Aorta (tissue), 5 donors: ENCODE measurements around the gene RPTOR. TPM values are rescaled to one million over a fixed set of nuclear protein-coding genes. Genes with fewer than 3 reads are reported as not detected.

ENCODE experiments used
- ATAC-seq: fragments of 200-7000 bp; cut with Tn5 transposase; one replicate; pipeline ENCODE4 v1.9.1; 2022; ENCODE audit warnings: moderate library complexity; ENCODE audit not compliant: low FRiP score
- DNase-seq, 2 donors: peaks; one replicate each; pipeline ENCODE4 v3.0.0-alpha.2; 2020
- H3K27ac ChIP-seq, 2 donors: one replicate each; pipeline ENCODE4 v1.5.1; 2013; ENCODE audit warnings: low read length in 2 of 2, mild to moderate bottlenecking in 2 of 2, moderate library complexity in 2 of 2, control low read depth in 1 of 2, inconsistent platforms in 1 of 2, low read depth in 1 of 2
- H3K27me3 ChIP-seq, 2 donors: one replicate each; pipeline ENCODE4 v1.6.1; 2013; ENCODE audit warnings: control low read depth in 1 of 2, low read length in 1 of 2, mild to moderate bottlenecking in 1 of 2, moderate library complexity in 1 of 2; ENCODE audit not compliant: insufficient read depth in 2 of 2, control insufficient read depth in 1 of 2
- H3K36me3 ChIP-seq, 2 donors: one replicate each; pipeline ENCODE4 v1.6.1; 2013; ENCODE audit warnings: control low read depth in 1 of 2, low read length in 1 of 2, mild to moderate bottlenecking in 1 of 2; ENCODE audit not compliant: insufficient read depth in 2 of 2, control insufficient read depth in 1 of 2
- H3K4me1 ChIP-seq, 2 donors: one replicate each; pipeline ENCODE4 v1.6.1; 2013; ENCODE audit warnings: low read length in 2 of 2, control low read depth in 1 of 2, mild to moderate bottlenecking in 1 of 2, moderate library complexity in 1 of 2; ENCODE audit not compliant: insufficient read depth in 2 of 2, control insufficient read depth in 1 of 2
- H3K4me3 ChIP-seq, 2 donors: one replicate each; pipeline ENCODE4 v1.5.1; 2013; ENCODE audit warnings: low read length in 2 of 2, control low read depth in 1 of 2, mild to moderate bottlenecking in 1 of 2
- H3K9me3 ChIP-seq: one replicate; pipeline ENCODE4 v1.6.1; 2013; ENCODE audit warnings: mild to moderate bottlenecking, low read length; ENCODE audit not compliant: control insufficient read depth
- WGBS, 2 donors: extraction: QIAGEN DNeasy Blood & Tissue Kit; methylation state at CpG; one replicate each; pipeline ENCODE4 v1.1.7; 2013; 5-methylcytosine and 5-hydroxymethylcytosine counted together
- intact Hi-C, 2 donors: fragments of 100-400 bp; cut with DNase I; formaldehyde crosslinking; loops; one replicate each; pipeline versions ENCODE4 v1.14.2 to v1.15.0; 2022
- polyA plus RNA-seq, 2 donors: library from polyadenylated mRNA; stranded (reverse); fragments of 200-250 nt; gene quantifications; one replicate each; pipeline ENCODE4 v1.2.3, GENCODE V29; 2013
- total RNA-seq, 2 donors: library from RNA; stranded (reverse); fragmentation: NEBNext Ultra II Directional; extraction: Animal tissue kit (Norgen Biotek cat#: 25700); gene quantifications; one replicate each; pipeline ENCODE4 v1.2.1, GENCODE V29; 2021
- donor health status: healthy with polysubstance abuse.
- donor health status: Bipolar disorder and iron deficiency.
- donor health status: DM: no; HTN: no; CAD: no.
- donor health status: DM: no; HTN: no; CAD: no.
- donor health status: DM: yes; HTN: yes; CAD: no.

The RPTOR gene
- total and polyA plus RNA-seq, 4 donors = 2.1 to 31.4 (median 18.6) TPM

DNA sequence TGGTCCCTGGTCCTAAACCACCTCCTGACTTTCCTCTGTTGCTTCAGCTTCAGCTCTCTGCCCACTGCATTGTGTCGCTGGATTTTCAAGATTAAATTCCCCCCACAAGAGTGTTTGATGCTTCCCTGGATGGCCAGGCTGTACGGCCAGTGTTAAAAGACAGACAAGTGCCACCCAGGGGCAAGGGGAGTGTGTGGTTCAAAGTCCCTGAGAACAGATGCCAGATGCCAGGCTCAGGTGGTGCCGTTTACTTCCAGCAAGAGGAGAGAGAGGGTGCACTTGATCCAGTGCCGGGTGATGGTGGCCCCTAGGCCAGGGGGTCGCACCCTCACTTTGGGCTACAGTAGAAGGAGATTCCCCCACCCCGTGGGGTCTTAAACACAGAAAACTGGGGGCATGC, 109.2 kb downstream of the RPTOR start:
- intact Hi-C loops = no loop called here
- H3K4me1 ChIP-seq = no peaks in the 10 kb centered on the region
- H3K9me3 ChIP-seq = peaks cover 1% of the 10 kb centered on the region
- H3K36me3 ChIP-seq = no peaks in the 10 kb centered on the region
- DNase-seq (no peak), ATAC-seq (no peak)
- H3K27ac ChIP-seq = no peak overlapping the region
- H3K4me3 ChIP-seq = no peak overlapping the region
- WGBS, 2 donors = 95 to 97% methylated on average over 6 of the region's 6 CpGs
- H3K27me3 ChIP-seq = no peaks in the 10 kb centered on the region

DNA sequence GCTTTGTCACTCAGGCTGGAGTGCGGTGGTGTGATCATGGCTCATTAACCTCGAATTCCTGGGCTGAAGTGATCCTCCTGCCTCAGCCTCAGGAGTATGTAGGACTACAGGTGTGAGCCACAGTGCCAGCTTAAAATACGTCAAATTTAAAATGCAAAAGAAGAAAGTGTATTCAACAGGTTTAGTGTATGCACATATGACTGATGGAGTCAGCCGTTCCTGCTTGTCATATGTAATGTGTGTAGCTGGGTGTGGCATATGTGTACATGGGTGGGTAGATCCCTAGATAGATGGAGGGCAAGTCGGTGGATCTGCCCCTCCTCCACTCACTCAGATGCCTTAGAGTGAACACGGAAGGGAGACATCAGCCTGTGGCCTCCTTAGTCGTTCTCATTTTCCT, 111.0 kb downstream of the RPTOR start:
- DNase-seq (no peak), ATAC-seq (no peak)
- Histone ChIP-seq H3K36me3 (no peaks in the 10 kb centered on the region), H3K9me3 (peaks cover 1% of the 10 kb centered on the region), H3K27ac (no peak overlapping the region), H3K27me3 (no peaks in the 10 kb centered on the region), H3K4me3 (no peak overlapping the region), H3K4me1 (no peaks in the 10 kb centered on the region)
- 93 to 96% methylated on average over 7 of the region's 7 CpGs for WGBS, 2 donors
- intact Hi-C loops = no loop called here

DNA sequence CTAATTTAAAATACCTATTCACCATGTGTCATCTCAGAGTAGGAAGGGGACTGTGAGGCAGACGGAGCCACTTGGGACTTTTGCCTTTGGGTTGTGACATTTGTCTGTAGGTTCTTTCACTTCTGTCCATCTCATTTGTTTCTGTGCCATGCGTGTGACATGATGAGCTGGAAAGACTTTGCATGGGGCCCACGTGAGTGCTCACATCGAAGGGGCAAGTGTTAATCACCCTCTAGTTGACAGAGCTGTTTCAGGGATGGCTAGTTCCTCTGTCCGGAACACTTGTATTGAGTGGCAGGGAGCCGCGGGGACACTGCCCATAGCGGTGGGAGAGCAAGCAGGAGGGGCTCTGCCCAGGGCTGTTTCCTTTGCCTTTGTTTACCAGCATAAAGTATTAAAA, 112.0 kb downstream of the RPTOR start:
- no peak overlapping the region for H3K4me3 ChIP-seq
- H3K9me3 ChIP-seq = peaks cover 1% of the 10 kb centered on the region
- H3K27ac ChIP-seq = no peak overlapping the region
- intact Hi-C loops = no loop called here
- no peaks in the 10 kb centered on the region for H3K36me3 ChIP-seq
- no peak for DNase-seq
- 59% methylated on average over 8 of the region's 8 CpGs for WGBS, 2 donors
- ATAC-seq = no peak
- no peaks in the 10 kb centered on the region for H3K4me1 ChIP-seq
- H3K27me3 ChIP-seq = no peaks in the 10 kb centered on the region

DNA sequence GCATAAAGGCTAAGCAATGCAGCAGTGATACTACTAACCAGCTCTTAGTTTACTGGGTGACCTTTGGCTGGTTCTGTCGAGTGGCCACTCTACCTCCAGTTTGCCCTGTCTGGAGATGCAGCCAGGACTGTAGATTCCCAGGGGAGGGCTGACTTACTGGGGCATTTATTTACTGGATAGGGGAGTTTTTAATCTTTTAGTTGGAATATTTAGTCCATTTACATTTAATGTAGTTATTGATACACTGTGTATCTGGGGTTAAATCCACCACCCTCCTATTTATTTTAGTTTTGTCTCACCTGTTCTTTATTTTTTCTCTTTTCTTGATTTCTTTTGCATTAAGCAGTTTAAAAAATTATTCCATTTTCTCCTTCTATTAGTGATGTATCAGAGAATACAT, 112.9 kb downstream of the RPTOR start:
- peaks cover 1% of the 10 kb centered on the region for H3K9me3 ChIP-seq
- 76 to 85% methylated on average over 1 of the region's 1 CpG for WGBS, 2 donors
- intact Hi-C loops = no loop called here
- H3K27ac ChIP-seq = no peak overlapping the region
- no peaks in the 10 kb centered on the region for H3K27me3 ChIP-seq
- no peak overlapping the region for H3K4me3 ChIP-seq
- no peaks in the 10 kb centered on the region for H3K4me1 ChIP-seq
- no peak for DNase-seq
- ATAC-seq = no peak
- H3K36me3 ChIP-seq = no peaks in the 10 kb centered on the region

DNA sequence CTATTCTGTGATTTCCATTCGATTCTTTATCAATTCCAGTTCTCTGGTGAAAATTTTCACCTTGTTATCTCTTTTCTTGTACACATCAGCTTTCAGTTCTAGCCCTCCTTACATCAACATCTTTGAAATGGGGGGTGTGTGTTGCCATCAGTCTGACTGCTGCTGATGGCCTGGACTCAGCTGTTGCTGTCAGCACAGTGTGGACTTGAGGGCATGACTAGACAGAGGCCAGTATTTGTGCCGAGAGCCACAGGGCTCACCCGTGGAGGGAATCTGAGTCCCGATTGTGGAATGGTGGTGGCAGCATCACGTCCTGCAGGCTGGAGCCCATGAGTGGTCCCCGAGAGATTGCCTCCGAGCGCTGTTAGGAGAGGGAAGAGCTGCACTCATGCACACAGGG, 114.2 kb downstream of the RPTOR start:
- Histone ChIP-seq H3K27ac (no peak overlapping the region), H3K27me3 (no peaks in the 10 kb centered on the region), H3K36me3 (no peaks in the 10 kb centered on the region), H3K4me3 (no peak overlapping the region), H3K9me3 (peaks cover 1% of the 10 kb centered on the region), H3K4me1 (no peaks in the 10 kb centered on the region)
- 93 to 94% methylated on average over 8 of the region's 8 CpGs for WGBS, 2 donors
- DNase-seq = no peak
- intact Hi-C loops = no loop called here
- no peak for ATAC-seq

DNA sequence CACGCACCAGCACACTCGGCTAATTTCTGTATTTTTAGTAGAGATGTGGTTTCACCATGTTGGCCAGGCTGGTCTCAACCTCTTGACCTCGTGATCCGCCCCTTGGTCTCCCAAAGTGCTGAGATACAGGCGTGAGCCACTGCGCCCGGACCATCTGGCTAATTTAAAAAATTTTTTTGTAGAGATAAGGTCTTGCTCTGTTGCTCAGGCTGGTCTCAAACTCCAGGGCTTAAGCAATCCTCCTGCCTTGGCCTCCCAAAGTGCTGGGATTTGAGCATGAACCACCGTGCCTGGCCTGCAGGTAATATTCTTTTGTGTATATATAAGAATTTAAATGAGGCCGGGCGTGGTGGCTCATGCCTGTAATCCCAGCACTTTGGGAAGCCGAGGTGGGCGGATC, 115.0 kb downstream of the RPTOR start:
- peaks cover 1% of the 10 kb centered on the region for H3K9me3 ChIP-seq
- no peak for DNase-seq
- intact Hi-C loops = no loop called here
- no peak overlapping the region for H3K4me3 ChIP-seq
- no peaks in the 10 kb centered on the region for H3K36me3 ChIP-seq
- no peaks in the 10 kb centered on the region for H3K27me3 ChIP-seq
- H3K4me1 ChIP-seq = no peaks in the 10 kb centered on the region
- no peak overlapping the region for H3K27ac ChIP-seq
- ATAC-seq = no peak
- WGBS, 2 donors = 97 to 98% methylated on average over 12 of the region's 12 CpGs

DNA sequence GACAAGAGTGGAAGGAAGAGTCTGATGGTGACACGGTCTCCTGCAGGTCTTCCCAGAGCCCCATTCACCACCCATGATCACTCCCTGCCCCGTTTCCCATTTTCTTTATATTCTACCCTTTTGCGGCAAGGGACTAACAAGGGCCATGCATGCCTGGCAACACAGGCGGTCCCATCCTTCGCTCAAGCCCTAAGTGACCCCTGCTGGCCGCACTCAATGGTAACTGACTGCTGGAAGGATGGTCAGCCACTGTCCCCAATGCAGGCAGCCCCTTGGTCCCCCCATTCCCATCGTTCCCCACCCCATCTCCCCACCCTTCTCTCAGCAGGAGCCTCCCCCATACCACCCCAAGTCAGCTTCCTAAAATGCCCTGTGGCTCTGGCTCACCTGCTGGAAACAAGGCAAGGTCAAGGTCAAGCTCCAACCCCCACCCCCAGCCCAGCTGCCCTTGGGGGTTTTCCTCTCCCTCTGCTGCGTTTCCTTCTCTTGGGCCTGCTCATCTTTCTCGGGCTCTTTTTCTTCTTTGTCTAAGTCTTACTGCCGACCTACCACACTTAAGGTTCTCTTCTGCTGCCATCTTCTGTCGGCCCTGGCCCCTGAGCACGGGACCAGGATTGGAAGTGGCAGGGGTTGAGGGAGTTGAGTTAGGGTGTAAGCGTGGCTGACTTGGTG, 116.0 kb downstream of the RPTOR start:
- Histone ChIP-seq H3K36me3 (no peaks in the 10 kb centered on the region), H3K27me3 (no peaks in the 10 kb centered on the region), H3K9me3 (peaks cover 1% of the 10 kb centered on the region), H3K4me1 (no peaks in the 10 kb centered on the region), H3K4me3 (no peak overlapping the region), H3K27ac (no peak overlapping the region)
- WGBS, 2 donors = 90 to 92% methylated on average over 13 of the region's 13 CpGs
- ATAC-seq = no peak
- no peak for DNase-seq
- intact Hi-C loops = no loop called here

DNA sequence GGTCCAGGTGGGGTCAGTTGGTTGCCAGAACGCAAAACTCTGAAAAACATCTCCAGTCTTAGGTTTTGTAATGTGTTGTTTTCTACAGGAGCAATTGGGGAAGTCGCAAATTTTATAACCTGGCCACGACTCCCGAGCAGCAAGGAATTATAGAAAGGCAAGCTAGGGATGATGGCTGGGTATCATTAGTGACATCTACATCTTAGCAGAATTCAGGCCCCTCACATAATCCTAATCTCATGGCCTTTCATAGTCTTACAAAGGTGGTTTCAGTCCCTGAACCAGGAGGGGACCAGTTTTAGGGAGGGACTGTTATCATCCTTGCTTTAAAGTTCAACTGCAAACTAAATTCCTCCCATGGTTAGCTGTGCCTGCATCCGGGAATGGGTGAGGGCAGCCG, 117.9 kb downstream of the RPTOR start:
- ATAC-seq = no peak
- Histone ChIP-seq H3K4me3 (no peak overlapping the region), H3K4me1 (no peaks in the 10 kb centered on the region), H3K27ac (no peak overlapping the region), H3K27me3 (no peaks in the 10 kb centered on the region), H3K36me3 (no peaks in the 10 kb centered on the region), H3K9me3 (no peaks in the 10 kb centered on the region)
- intact Hi-C loops = no loop called here
- WGBS, 2 donors = 94% methylated on average over 6 of the region's 6 CpGs
- DNase-seq = no peak

DNA sequence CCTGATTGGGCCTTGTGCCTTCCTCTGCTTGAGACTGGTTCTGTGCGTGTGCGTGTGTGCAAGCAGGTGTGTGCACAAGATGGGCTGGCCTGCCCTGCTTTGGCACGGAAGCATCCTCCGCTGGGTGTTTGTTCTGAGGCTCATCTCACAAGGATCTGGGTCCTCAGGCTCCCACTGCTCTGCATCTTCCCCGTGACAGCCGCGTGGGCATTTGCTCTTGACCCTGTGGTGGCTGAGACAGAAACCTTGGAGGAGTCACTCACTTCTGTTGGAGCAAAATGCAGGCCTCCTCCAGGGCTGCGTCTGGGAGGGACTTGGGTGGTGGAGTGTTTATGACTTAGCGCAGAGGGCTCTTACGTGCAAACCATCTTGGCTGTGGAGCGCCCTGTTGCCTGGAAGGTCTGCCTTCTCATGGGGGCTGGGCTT, 119.2 kb downstream of the RPTOR start:
- DNase-seq (peak in 1 of 2 donors; percentile 58), ATAC-seq (peak; percentile 56)
- Histone ChIP-seq H3K4me1 (no peaks in the 10 kb centered on the region), H3K27ac (no peak overlapping the region), H3K36me3 (no peaks in the 10 kb centered on the region), H3K27me3 (no peaks in the 10 kb centered on the region), H3K9me3 (no peaks in the 10 kb centered on the region), H3K4me3 (no peak overlapping the region)
- intact Hi-C loops = no loop called here
- WGBS, 2 donors = 79 to 81% methylated on average over 11 of the region's 11 CpGs
